Right kidney (tissue), 9 donors: Measurements from ENCODE around the gene DCUN1D2.
"Not testable (repeated sequence)": the region's sequence is repeated elsewhere in the genome, so short reads cannot be mapped to it uniquely, and the experiment has no call there.

Experiments used
- DNase-seq: peaks from one replicate; pipeline ENCODE4 v3.0.0-alpha.2; 2016
- long read RNA-seq, 8 donors: transcript quantifications; one replicate each; lab custom pipeline, GENCODE V29; 2026

The DCUN1D2 gene
- long read RNA-seq, donor 1 = 0 reads
- long read RNA-seq, donor 2, partial matches to known transcripts = 0 of 2 reads
- long read RNA-seq, donor 2, other reads (novel, unspliced or antisense) = 0 of 2 reads
- long read RNA-seq, donor 3, partial matches to known transcripts = 0 of 4 reads
- long read RNA-seq, donor 3, other reads (novel, unspliced or antisense) = 0 of 4 reads
- long read RNA-seq, donor 4, partial matches to known transcripts = 0 of 4 reads
- long read RNA-seq, donor 4, other reads (novel, unspliced or antisense) = 0 of 4 reads
- long read RNA-seq, donor 5, partial matches to known transcripts = 6 of 6 reads
- long read RNA-seq, donor 5, other reads (novel, unspliced or antisense) = 0 of 6 reads
- long read RNA-seq, donor 6, partial matches to known transcripts = 0 of 3 reads
- long read RNA-seq, donor 6, other reads (novel, unspliced or antisense) = 0 of 3 reads
- long read RNA-seq, donor 7 = 0 reads
- long read RNA-seq, donor 8 = 0 reads

GRCh38 chr13:113490496-113491417, at the start of gene DCUN1D2:
Gene DCUN1D2, minus strand, starts transcription at chr13:113490711. Its CDS starts 42 bp downstream, at chr13:113490669.
- peak; percentile 97 for DNase-seq

- no peak for DNase-seq
Measured at GRCh38 chr13:113539822-113540221, 49.3 kb upstream of the DCUN1D2 start.

GRCh38 chr13:113539176-113539575, 48.7 kb upstream of the DCUN1D2 start:
- DNase-seq = no peak

- DNase-seq = no peak
Measured at GRCh38 chr13:113538689-113539058, 48.2 kb upstream of the DCUN1D2 start.

GRCh38 chr13:113537909-113538688, 47.6 kb upstream of the DCUN1D2 start:
- no peak for DNase-seq

- no peak for DNase-seq
Measured at GRCh38 chr13:113537205-113537604, 46.7 kb upstream of the DCUN1D2 start.

- no peak for DNase-seq
Measured at GRCh38 chr13:113536461-113537110, 46.1 kb upstream of the DCUN1D2 start.

GRCh38 chr13:113535381-113535781, 44.9 kb upstream of the DCUN1D2 start:
- no peak for DNase-seq

GRCh38 chr13:113534236-113534860, 43.8 kb upstream of the DCUN1D2 start:
- DNase-seq = no peak

GRCh38 chr13:113533161-113533840, 42.8 kb upstream of the DCUN1D2 start:
- no peak for DNase-seq

- DNase-seq = peak; percentile 13
Measured at GRCh38 chr13:113532156-113532806, 41.8 kb upstream of the DCUN1D2 start.

- no peak for DNase-seq
Measured at GRCh38 chr13:113531041-113531873, 40.7 kb upstream of the DCUN1D2 start.

- no peak for DNase-seq
Measured at GRCh38 chr13:113528813-113529180, 38.3 kb upstream of the DCUN1D2 start.

- no peak for DNase-seq
Measured at GRCh38 chr13:113528101-113528812, 37.7 kb upstream of the DCUN1D2 start.

GRCh38 chr13:113527272-113527958, 36.9 kb upstream of the DCUN1D2 start:
- DNase-seq = no peak

GRCh38 chr13:113526466-113527220, 36.1 kb upstream of the DCUN1D2 start:
- DNase-seq = no peak

- not testable (repeated sequence) for DNase-seq
Measured at GRCh38 chr13:113522438-113522837, 31.9 kb upstream of the DCUN1D2 start.
